ENCODE results near the gene ATG13.

- no peak for TF ChIP-seq CTCF (conservative IDR thresholded peaks at IDR 0.05; ENCODE audit: low read depth in 2 of 2)
- TF ChIP-seq EZH2 (IDR thresholded peaks at IDR 0.05; ENCODE audit: low read depth, unreplicated experiment) = no peak
- no peak for TF ChIP-seq ZNF331 (CRISPR knock-in tag; IDR thresholded peaks at IDR 0.05; ENCODE audit: low read depth)
- no peak for TF ChIP-seq REST (IDR thresholded peaks at IDR 0.05; ENCODE audit: unreplicated experiment)
- no peak for TF ChIP-seq EZH2phosphoT487 (IDR thresholded peaks at IDR 0.05; ENCODE audit: unreplicated experiment)
These were observed 80.4 kb downstream of the ATG13 start for GRCh38 chr11:46697723-46698122.
